SIG-M5 (cell line): ENCODE results near the gene MICAL3.
"Not testable (repeated sequence)": the region's sequence is repeated elsewhere in the genome, so short reads cannot be mapped to it uniquely, and the experiment has no call there.

ENCODE experiments used
- DNase-seq: peaks from one replicate; lab custom pipeline; 2025; lab: John Stamatoyannopoulos, UW

MICAL3 gene

DNA sequence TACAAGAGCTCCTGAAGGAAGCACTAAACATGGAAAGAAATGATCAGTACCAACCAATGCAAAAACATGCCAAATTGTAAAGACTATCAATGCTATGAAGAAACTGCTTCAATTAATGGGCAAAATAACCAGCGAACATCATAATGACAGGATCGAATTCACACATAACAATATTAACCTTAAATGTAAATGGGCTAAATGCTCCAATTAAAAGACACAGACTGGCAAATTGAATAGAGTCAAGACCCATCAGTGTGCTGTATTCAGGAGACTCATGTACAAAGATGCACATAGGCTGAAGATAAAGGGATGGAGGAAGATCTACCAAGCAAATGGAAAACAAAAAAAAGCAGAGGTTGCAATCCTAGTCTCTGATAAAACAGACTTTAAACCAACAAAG lies 91.9 kb downstream of the MICAL3 start:
- DNase-seq: not testable (repeated sequence)

DNA sequence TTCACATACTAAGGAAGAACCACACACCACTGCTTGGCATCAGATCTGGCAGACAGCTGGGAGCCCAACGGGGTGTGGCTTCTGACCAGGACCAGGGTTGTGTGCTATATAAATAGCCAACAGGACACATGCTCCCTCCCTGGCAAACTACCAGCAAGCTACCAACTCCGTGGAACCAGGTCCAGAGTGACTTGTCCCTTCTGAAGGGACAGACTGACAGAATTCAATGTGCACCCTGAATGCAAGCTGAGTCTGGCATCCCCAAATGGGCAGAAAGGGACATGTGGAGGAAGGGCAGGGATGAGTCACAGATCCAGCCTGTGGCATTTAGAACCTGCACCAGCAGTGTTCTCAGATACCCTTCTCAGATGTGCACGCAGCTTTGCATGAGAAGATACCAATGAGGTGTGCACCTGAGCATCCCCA lies 92.9 kb downstream of the MICAL3 start:
- DNase-seq: no peak

DNA sequence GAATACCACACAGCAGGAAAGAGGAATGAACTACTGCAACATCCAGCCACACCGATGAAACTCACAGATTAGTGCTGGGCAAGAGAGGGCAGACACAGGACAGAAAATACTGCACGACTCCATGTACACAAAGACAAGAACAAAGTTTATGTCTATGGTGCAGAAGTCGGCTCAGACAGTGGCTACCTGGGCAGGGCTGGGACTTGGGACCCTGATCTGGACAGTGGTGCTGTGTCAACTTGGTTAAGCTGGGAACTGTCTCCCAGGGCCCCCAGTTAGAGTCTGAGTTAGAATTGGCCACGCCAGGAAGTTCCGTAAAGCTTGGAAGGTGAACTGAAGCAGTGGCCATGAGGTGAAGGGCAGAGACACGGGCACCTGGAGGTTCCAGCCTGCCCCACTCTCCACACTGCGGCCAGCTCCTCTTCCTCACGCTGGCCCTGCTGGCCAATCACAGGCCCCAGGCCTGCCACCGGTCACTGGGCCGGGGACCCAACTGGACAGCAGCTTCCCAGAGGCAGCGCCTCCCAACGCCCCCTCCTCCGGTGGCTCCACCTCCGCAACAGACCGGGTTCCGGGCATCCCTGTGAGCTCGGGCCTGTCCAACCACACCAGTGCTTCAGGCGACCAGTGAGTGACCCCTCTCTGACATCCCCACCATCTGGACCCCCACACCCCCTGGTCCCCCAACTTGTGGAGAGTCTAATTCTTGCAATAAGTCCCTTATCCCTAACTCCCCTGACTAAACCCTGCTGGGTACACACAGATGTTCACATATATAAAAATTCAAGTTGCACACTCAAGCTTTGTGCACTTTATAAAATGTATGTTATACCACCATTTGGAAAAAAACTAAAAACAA lies 93.7 kb downstream of the MICAL3 start:
- DNase-seq: no peak

DNA sequence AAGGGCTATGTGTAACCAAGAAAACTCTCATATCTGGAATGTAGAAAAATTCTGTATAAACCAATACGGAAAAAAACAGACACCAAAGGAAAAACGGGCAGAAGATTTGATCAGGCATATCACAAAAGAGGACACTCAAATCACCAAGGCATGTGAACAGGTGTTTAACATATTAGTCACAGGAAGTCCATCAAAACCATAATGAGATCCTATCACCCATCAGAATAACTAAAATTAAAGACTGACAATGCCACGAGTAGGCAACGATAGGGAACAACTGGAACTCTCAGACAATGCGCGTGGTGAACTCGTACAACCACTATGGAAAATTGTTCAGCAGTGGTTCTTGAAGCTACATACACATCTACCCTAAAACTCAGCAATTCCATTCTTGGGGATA lies 94.5 kb downstream of the MICAL3 start:
- DNase-seq: no peak

DNA sequence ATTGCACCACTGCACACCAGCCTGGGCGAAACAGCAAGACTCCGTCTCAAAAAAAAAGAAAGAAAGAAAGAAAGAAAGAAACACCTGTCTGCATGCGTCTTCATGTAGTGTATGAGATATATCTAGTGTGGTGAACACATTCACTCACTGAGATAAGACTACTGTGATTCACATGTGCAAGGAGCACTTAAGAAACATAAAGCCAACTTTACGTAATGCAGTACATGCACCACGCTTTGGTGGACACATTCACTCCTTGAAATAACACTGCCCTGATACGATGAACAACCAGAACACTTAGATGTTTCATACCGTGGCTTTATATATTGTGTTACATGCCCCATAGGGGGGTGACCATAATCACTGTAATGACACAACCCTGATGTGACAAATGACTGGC lies 96.0 kb downstream of the MICAL3 start:
- no peak for DNase-seq

DNA sequence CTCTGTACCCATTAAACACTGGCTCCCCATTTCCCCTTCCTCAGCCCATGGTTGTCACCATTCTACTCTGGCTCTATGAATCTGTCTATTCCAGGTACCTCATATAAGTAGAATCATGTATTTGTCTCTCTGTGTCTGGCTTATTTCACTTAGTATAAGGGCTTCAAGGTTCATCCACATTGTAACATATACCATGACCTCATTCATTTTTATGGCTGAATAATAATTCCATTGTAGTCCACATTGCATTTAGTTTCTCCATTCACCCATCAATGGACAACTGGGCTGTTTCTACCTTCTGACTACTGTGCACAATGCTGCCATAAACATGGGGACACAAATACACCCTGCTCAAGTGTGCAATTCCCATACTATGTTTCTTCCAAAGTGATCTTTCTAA lies 97.3 kb downstream of the MICAL3 start:
- no peak for DNase-seq

DNA sequence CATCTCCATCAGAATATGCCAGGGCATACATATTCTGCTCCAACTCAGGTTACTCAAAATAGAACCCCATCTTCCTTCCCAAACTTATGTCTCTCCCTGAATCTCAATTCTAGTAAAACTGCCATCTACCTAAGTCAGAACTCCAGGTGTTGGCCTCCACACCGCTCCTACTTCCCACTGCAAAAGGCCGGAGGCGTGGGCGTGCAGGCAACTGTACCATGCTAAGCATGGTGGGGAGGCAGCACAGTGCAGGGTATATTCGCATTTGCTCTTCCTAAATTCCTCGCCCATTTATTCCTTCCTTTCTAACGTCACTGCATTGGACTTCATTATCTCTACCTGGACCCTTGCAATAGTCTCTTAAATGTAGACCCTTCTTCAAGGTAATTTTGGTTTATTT lies 97.8 kb downstream of the MICAL3 start:
- no peak for DNase-seq

DNA sequence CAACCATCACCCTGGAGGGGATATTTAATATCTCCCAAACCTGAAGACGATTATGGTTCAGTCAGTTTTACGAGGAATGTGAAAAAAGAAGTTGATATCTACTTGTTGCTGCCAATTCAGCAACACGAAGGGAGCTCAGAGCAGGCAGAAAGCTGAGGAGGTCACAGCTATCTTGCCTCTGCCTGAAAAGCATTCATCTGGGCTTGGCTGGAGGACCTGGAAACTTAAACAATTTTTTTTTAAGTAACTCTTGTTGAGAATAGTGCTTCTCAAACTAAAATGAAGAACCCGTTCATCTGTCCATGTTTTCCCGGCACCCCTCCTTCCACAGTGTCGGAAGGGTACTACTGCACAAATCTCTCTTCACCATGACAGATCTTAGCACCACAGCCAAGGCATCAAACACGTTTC lies 98.9 kb downstream of the MICAL3 start:
- no peak for DNase-seq

DNA sequence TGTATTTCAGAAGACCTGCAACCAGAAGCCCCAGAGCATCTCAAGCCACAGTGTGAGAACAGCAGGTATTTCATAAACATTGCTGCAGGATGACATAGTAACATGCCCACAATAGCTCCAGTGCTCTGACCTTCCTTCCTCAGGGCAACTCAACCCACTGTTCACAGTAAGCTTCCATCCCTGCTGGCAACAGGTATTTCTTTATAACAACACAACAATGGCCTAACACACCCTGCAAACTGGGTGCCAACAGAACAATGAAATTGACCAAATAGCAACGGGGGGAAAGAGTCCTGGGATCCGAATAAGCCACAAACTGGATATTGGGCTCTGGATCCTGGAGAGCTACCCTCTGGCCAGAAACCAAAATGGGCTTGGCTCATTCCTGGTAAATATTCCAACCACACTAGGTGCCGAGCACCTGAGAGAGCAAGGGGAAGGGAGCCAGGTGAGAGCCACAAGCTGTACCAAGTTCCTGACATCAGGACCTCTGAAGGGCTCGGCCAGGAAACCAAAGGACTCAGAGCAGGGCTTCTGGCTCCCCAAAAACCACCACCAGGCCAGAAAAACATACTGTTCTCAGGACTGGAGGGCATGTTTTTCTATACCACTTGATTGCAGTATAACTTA lies 99.5 kb downstream of the MICAL3 start:
- no peak for DNase-seq

DNA sequence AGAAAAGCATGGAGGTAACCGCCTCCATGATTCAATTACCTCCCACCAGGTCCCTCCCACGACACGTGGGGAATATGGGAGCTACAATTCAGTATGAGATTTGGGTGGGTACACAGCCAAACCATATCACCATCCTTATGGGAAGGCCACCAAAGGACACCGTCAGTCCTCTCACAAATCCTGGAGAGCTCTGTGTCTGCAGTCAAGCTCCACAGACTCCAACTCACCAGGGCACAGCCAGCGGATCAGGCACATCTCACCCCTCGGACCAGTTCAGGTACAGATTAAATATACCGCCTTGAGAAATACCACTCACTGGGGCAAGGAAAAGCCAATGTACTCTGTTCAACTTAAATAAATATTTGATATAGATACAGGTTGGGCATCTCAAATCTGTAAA lies 100.3 kb downstream of the MICAL3 start:
- DNase-seq: no peak

DNA sequence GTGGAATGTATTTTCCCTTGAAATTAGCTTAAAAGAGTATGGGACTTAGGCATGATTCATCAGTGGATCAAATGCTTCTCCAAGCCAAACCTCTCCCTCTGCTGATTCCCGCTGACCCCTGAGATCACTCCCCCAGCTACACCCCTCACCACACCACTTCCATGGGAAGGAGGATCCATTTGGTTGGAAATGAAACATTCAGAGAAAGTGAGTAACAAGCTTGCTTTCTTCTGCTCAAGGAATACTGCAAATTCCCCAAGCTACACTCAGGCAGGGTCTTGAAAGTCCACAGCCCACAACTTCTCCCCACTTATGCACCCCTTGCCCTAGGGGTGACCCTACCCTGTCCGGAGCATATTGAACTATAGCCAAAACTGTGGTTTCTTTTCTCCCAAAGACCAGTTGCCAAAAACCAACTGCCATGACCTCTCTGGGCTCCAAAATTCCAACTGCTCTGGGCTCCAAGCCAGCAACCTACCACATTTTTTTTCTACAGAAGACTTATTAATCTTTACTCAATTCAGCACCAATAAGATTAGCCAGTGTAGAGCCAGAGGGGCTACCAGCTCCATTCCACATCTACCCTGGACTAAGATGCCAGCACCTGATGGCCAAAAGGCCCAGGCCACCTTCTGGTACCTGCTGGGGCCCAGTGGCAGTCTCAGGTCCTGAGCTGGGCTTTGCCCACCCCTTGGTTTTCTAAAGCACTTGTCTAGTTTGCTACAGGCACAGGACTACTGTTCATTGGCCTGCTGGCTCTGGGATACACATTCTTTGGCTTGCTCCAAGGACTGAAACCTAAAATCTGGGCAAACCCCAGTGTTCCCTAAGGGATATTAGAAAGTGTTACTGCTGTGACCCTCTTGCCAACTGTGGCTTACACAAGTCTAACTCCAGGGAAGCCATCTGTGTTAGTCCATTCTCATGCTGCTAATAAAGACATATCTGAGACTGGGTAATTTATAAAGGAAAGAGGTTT lies 101.1 kb downstream of the MICAL3 start:
- DNase-seq: no peak

DNA sequence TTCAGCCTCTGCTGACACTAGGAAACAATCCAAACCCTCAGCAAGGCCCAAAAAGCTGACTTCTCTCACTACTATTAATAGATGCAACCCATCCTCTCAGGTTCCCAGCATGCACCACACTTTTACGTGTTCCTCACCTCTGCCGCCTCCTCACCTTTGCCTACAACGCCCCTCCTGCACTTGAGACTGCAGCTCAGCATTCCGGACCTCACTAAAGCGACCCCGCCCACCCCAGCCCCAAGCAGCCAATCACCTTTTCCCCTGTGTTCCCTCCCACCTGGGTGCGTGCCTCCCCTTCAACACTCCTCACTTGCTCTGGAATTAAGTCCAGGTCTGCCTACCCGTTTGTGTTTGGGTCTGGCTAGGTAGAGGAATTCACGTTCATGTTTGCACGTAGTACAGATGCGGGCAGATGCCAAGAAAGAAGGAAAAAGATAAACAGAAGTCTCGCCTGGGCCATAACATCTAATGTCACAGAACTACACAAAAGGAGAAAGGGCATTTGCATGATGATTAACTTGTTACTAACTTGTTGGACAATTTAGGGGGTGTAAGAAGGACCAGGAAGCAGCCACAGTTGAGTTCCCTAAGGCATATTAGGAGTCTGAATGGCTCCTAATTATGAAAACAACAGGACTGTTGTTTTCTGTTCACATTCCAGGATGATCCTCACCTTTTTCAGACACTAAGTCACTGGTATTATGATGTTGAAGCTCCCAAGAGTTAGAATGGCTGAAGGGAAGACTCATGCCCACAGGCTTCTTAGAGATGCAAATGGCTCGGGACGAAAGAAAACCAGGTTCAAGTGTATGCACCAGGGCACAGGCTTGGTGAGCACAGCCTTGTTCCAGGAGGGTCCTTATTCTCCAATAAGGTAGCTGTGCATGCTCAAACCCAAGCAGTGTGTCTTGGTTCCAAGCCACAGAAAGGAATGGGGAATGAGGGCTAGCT lies 102.2 kb downstream of the MICAL3 start:
- DNase-seq: no peak

DNA sequence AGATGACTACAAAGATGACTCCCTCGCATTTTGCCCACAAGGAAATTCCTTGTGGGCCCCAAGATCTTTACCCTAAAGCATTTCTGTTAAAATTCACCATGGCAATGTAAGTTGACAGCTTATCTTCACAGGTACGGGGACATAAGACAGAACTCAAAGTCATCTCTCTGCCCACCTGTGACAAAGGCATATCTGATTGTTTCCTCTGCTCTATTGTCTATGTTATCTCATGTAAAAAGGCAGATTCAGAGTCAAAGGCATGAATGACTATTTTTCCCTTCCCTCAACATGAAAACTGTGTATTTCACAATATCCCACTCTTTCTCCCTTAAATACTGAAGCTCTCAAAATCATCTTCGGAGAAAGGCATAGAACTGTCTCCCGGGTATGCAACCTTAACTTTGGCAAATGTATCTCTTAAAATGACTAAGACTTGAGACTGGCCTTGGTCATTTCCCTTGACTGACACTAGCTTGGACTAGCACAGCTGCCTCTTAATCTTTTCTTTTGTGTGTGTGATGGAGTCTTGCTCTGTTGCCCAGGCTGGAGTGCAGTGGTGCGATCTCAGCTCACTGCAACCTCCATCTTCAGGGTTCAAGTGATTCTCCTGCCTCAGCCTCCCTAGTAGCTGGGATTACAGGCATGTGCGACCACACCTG lies 103.2 kb downstream of the MICAL3 start:
- no peak for DNase-seq

DNA sequence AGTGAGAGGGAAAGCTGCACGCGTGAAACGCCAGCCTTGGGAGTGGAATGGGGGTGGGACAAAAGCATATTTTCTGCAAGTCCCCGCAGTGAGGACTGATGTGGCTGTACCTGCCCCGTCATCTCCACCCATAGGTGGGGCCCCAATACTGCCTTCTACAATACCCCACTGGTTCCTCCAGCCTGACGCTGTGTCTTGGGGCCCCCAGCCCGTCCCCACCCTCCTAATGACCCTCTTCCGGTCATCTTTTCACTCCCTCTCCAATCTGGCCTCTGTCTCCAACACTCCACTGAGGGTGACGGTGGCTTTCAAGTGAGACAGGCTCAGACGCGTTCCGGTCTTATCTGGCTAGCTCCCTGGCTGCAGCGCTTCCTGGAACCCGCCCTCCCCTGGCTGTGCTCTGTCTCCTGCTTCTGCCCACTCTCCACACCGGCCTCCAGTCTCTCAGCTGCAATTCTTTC lies 104.2 kb downstream of the MICAL3 start:
- DNase-seq: no peak

DNA sequence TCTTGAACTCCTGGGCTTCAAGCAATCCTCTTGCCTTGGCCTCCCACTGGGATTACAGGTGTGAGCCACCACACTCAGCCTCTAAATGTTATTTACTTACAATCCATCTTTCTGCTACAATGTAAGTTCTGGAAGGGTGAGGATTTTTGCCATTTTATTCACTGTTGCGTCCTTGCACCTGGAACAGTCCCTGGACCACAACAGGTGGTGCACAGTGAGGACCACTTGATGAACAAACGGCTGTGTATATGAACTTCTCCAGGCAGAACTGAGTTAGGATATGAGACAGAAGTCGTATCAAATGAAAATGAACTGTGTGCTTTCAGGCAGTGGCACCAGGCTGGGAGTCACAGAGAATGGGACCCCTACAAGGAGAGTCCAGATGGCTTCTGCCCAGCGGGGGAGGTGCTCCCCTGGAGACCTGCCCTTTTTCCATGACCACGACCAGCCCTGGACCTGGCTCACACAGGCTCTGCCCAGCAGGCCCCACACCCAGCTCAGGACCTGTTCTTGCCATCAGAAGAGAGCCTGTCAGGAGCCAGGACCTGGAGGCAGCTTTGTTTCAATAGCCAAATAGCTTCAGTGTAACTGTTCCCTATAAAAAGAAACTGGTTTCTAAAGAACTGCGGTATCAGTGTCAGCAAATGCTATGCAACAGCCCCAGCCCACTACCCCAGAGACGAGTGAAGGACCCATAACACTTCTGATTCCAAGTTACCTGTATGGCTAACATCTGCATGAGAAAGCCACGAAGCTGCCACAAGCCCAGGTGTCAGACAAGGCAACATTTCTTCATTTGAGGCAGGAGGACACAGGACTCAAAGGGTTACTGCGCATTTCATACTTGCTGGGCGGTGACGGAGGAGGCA lies 104.9 kb downstream of the MICAL3 start:
- no peak for DNase-seq

DNA sequence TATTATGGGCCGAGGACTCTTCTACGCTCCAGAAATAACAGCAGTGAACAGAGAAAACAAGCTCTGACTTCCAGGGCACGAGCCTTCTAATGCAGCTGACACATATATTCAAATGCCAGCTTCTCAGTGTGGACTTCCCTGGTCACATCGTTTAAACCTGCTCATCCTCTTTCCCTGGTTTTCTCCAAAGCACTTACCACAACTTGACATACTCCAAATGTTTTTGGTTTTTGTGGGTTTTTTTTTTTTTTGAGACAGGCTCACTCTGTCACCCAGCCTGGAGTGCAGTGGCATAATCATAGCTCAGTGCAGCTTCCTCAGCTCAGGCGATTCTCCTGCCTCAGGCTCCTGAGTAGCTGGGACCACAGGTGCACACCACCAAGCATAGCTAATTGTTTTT lies 105.5 kb downstream of the MICAL3 start:
- DNase-seq: no peak

DNA sequence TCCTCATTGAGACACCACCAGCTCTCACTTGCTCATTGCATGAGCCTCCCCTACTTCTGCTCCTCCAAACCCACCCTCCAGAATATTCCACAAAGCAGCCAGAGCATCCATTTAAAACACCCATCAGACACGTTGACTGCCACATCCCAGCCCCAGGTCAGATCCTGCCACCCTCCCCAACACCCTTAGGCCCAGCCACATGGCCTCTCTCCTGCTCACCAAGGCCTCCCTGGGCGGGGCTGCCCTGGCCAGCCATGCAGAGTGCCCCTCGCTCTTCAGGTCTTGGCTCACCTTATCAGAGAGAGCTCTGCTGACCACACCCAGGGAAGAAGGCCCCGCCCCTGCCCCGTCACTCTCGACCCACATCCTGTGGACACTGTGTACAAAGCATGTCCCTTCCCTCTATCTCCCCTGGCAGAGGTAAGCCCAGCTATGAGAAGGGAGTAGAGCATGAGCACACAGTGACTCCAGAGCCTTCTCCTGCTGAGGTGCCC lies 106.8 kb downstream of the MICAL3 start:
- no peak for DNase-seq

DNA sequence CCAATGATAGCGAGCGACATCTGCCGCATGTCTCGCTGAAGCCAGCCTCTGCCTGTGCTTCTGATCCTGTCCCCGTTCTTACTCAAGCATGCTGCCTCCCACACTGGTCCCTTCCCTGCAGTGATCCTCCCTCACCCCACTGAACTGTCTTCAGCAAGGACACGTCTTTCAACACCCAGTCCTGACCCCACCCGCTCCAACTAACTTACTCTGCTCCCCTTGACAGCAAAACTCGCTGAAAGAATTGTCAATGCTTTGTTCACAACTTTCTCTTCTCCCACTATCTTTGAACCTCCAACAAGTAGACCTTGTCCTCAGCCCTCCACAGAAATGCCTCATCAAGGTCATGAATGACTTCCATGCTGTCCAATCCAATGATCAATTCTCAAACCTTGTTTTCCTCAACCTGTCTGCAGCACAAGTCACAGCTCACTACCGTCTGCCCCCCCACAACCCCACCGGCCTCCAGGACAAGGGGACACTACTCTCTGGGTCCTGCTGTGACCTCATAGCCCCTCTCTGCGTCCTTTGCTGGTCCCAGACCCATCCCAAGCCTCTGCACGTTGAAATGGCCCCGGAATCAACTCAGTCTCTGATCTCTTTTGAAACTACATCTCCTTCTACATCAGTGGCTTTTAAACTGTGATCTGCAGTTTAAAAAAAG lies 108.0 kb downstream of the MICAL3 start:
- DNase-seq: no peak

DNA sequence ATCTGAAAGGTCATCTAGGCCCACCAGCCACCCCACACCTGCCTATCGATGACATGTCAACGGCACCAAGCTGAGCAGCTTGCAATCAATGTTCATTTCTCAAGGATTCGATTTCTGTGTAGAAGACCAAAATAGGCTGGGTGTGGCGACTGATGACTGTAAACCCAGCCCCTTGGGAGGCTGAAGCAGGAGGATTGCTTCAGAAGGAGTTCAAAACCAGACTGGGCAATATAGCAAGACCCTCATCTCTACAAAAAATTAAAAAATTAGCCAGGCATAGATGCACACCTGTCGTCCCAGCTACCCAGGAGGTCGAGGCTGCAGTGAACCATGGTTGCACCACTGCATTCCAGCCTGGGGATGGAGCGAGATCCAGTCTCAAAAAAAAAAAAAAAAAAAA lies 108.7 kb downstream of the MICAL3 start:
- no peak for DNase-seq
